WERI-Rb-1 (cell line): Measurements from ENCODE around the gene GJA3.

Experiments
- DNase-seq: peaks from one replicate; pipeline ENCODE4 v3.0.0-alpha.2; 2020
- H3K27ac ChIP-seq: fragments of 250-450 bp; sonication (Bioruptor Pico); 2 replicates; pipeline ENCODE4 v1.5.1; 2020; ENCODE audit warnings: mild to moderate bottlenecking, moderate library complexity
- H3K27me3 ChIP-seq: fragments of 250-450 bp; sonication (Bioruptor Pico); 2 replicates; pipeline ENCODE4 v1.5.1; 2021; ENCODE audit warnings: mild to moderate bottlenecking, low read depth, moderate library complexity; ENCODE audit not compliant: insufficient read depth, severe bottlenecking
- H3K36me3 ChIP-seq: fragments of 250-450 bp; sonication (Bioruptor Pico); 2 replicates; pipeline ENCODE4 v1.5.1; 2020; ENCODE audit warnings: mild to moderate bottlenecking, moderate library complexity
- H3K4me3 ChIP-seq: 2 replicates; pipeline ENCODE4 v1.5.1; 2011; ENCODE audit warnings: low read depth, mild to moderate bottlenecking, control low read depth, low read length
- H3K9me3 ChIP-seq: fragments of 250-450 bp; sonication (Bioruptor Pico); 2 replicates; pipeline ENCODE4 v1.5.1; 2021; ENCODE audit warnings: mild to moderate bottlenecking, moderate library complexity; ENCODE audit not compliant: severe bottlenecking
- CTCF ChIP-seq: IDR thresholded peaks from 2 replicates; pipeline ENCODE4 v1.5.1; 2011; ENCODE audit warnings: low read depth, mild to moderate bottlenecking, control low read depth, inconsistent platforms, low read length

Gene GJA3

GRCh38 chr13:20177049-20177831 lies 16.4 kb upstream of the GJA3 start:
- TF ChIP-seq CTCF: no peak
- Histone ChIP-seq H3K36me3 (no peaks in the 10 kb centered on the region), H3K9me3 (peaks cover 4% of the 10 kb centered on the region), H3K27ac (no peak overlapping the region), H3K27me3 (peaks cover 100% of the 10 kb centered on the region), H3K4me3 (no peak overlapping the region)
- no peak for DNase-seq

- no peaks in the 10 kb centered on the region for H3K36me3 ChIP-seq
- no peak overlapping the region for H3K4me3 ChIP-seq
- peaks cover 4% of the 10 kb centered on the region for H3K9me3 ChIP-seq
- no peak for TF ChIP-seq CTCF
- no peak for DNase-seq
- H3K27ac ChIP-seq: no peak overlapping the region
- peaks cover 100% of the 10 kb centered on the region for H3K27me3 ChIP-seq
Measured at GRCh38 chr13:20175907-20176652, 15.2 kb upstream of the GJA3 start.

- no peak for TF ChIP-seq CTCF
- Histone ChIP-seq H3K27ac (no peak overlapping the region), H3K9me3 (peaks cover 4% of the 10 kb centered on the region), H3K4me3 (no peak overlapping the region), H3K36me3 (no peaks in the 10 kb centered on the region), H3K27me3 (peaks cover 100% of the 10 kb centered on the region)
- no peak for DNase-seq
Measured at GRCh38 chr13:20175406-20175794, 14.5 kb upstream of the GJA3 start.

GRCh38 chr13:20174656-20175405 lies 14.0 kb upstream of the GJA3 start:
- H3K4me3 ChIP-seq: no peak overlapping the region
- H3K9me3 ChIP-seq: peaks cover 4% of the 10 kb centered on the region
- H3K36me3 ChIP-seq: no peaks in the 10 kb centered on the region
- DNase-seq: no peak
- H3K27me3 ChIP-seq: peaks cover 100% of the 10 kb centered on the region
- no peak overlapping the region for H3K27ac ChIP-seq
- TF ChIP-seq CTCF: no peak

- Histone ChIP-seq H3K4me3 (no peak overlapping the region), H3K27ac (no peak overlapping the region), H3K9me3 (peaks cover 4% of the 10 kb centered on the region), H3K36me3 (no peaks in the 10 kb centered on the region), H3K27me3 (peaks cover 100% of the 10 kb centered on the region)
- no peak for TF ChIP-seq CTCF
- DNase-seq: no peak
Measured at GRCh38 chr13:20173116-20173746, 12.4 kb upstream of the GJA3 start.
